ENCODE data around the gene CTNNAL1. TPM values are rescaled to one million over a fixed set of nuclear protein-coding genes. Genes with fewer than 3 reads are reported as not detected.
"Not testable (repeated sequence)": the region's sequence is repeated elsewhere in the genome, so short reads cannot be mapped to it uniquely, and the experiment has no call there.

Gene CTNNAL1
- total and polyA plus RNA-seq, 4 donors = 20.6 to 53.9 (median 37.0) TPM

- WGBS, 2 donors = 1% methylated on average over 25 of the region's 25 CpGs
- H3K9me3 ChIP-seq (ENCODE audit: control insufficient read depth in 4 of 4, insufficient read depth in 3 of 4, low read length in 3 of 4) = no peaks in the 10 kb centered on the region
- DNase-seq (peak in 1 of 3 donors; percentile 13), ATAC-seq (ENCODE audit: insufficient read depth, low FRiP score) (no peak)
- TF ChIP-seq CTCF (IDR thresholded peaks at IDR 0.05; ENCODE audit: control extremely low read depth, extremely low read depth) = no peak
- H3K4me1 ChIP-seq (ENCODE audit: control insufficient read depth in 5 of 5, insufficient read depth in 5 of 5, low read length in 5 of 5) = peaks cover 0 to 19% (median 4%) of the 10 kb centered on the region in 5 donors
- peak overlapping the region; percentile 75 to 95 for H3K9ac ChIP-seq (ENCODE audit: insufficient read depth in 1 of 2, low read length in 2 of 2)
- H3K4me3 ChIP-seq = peak overlapping the region; percentile 95
- H3K27ac ChIP-seq (ENCODE audit: low read depth in 1 of 2, low read length in 1 of 2) = peak overlapping the region; percentile 82 to 95
- peaks cover 3 to 15% (median 6%) of the 10 kb centered on the region in 4 donors for H3K36me3 ChIP-seq (ENCODE audit: control insufficient read depth in 4 of 4, insufficient read depth in 4 of 4, low read length in 4 of 4)
- no peaks in the 10 kb centered on the region for H3K27me3 ChIP-seq (ENCODE audit: control insufficient read depth in 3 of 3, insufficient read depth in 3 of 3, low read length in 2 of 3)
Observed at GRCh38 chr9:108933231-108933717, 80.0 kb downstream of the CTNNAL1 start.

GRCh38 chr9:108928386-108928785 lies 84.9 kb downstream of the CTNNAL1 start:
- DNase-seq = no peak
- Histone ChIP-seq H3K4me1 (ENCODE audit: control insufficient read depth in 5 of 5, insufficient read depth in 5 of 5, low read length in 5 of 5) (peaks cover 0 to 10% (median 4%) of the 10 kb centered on the region in 5 donors), H3K4me3 (no peak overlapping the region), H3K36me3 (ENCODE audit: control insufficient read depth in 4 of 4, insufficient read depth in 4 of 4, low read length in 4 of 4) (peaks cover 21 to 44% (median 36%) of the 10 kb centered on the region in 4 donors), H3K9me3 (ENCODE audit: control insufficient read depth in 4 of 4, insufficient read depth in 3 of 4, low read length in 3 of 4) (no peaks in the 10 kb centered on the region), H3K27ac (ENCODE audit: low read depth in 1 of 2, low read length in 1 of 2) (no peak overlapping the region), H3K27me3 (ENCODE audit: control insufficient read depth in 3 of 3, insufficient read depth in 3 of 3, low read length in 2 of 3) (no peaks in the 10 kb centered on the region), H3K9ac (ENCODE audit: insufficient read depth in 1 of 2, low read length in 2 of 2) (no peak overlapping the region)
- no peak for TF ChIP-seq CTCF (IDR thresholded peaks at IDR 0.05; ENCODE audit: control extremely low read depth, extremely low read depth)
- 67 to 80% methylated on average over 2 of the region's 2 CpGs for WGBS, 2 donors
- no peak for ATAC-seq (ENCODE audit: insufficient read depth, low FRiP score)

GRCh38 chr9:108924466-108924865 lies 88.8 kb downstream of the CTNNAL1 start:
- H3K36me3 ChIP-seq (ENCODE audit: control insufficient read depth in 4 of 4, insufficient read depth in 4 of 4, low read length in 4 of 4) = peaks cover 28 to 62% (median 43%) of the 10 kb centered on the region in 4 donors
- peak in 2 of 3 donors; percentile 9 to 34 for DNase-seq
- no peak overlapping the region for H3K4me3 ChIP-seq
- H3K27me3 ChIP-seq (ENCODE audit: control insufficient read depth in 3 of 3, insufficient read depth in 3 of 3, low read length in 2 of 3) = no peaks in the 10 kb centered on the region
- no peaks in the 10 kb centered on the region for H3K9me3 ChIP-seq (ENCODE audit: control insufficient read depth in 4 of 4, insufficient read depth in 3 of 4, low read length in 3 of 4)
- no peak for TF ChIP-seq CTCF (IDR thresholded peaks at IDR 0.05; ENCODE audit: control extremely low read depth, extremely low read depth)
- no peak for ATAC-seq (ENCODE audit: insufficient read depth, low FRiP score)
- H3K27ac ChIP-seq (ENCODE audit: low read depth in 1 of 2, low read length in 1 of 2) = no peak overlapping the region
- no peak overlapping the region for H3K9ac ChIP-seq (ENCODE audit: insufficient read depth in 1 of 2, low read length in 2 of 2)
- peaks cover 0 to 2% (median 0%) of the 10 kb centered on the region in 5 donors for H3K4me1 ChIP-seq (ENCODE audit: control insufficient read depth in 5 of 5, insufficient read depth in 5 of 5, low read length in 5 of 5)

GRCh38 chr9:108921200-108921599 lies 92.1 kb downstream of the CTNNAL1 start:
- peaks cover 16 to 49% (median 36%) of the 10 kb centered on the region in 4 donors for H3K36me3 ChIP-seq (ENCODE audit: control insufficient read depth in 4 of 4, insufficient read depth in 4 of 4, low read length in 4 of 4)
- no peak overlapping the region for H3K4me3 ChIP-seq
- H3K9ac ChIP-seq (ENCODE audit: insufficient read depth in 1 of 2, low read length in 2 of 2) = no peak overlapping the region
- H3K9me3 ChIP-seq (ENCODE audit: control insufficient read depth in 4 of 4, insufficient read depth in 3 of 4, low read length in 3 of 4) = no peaks in the 10 kb centered on the region
- ATAC-seq (ENCODE audit: insufficient read depth, low FRiP score) (no peak), DNase-seq (peak in 1 of 3 donors; percentile 6)
- H3K27me3 ChIP-seq (ENCODE audit: control insufficient read depth in 3 of 3, insufficient read depth in 3 of 3, low read length in 2 of 3) = no peaks in the 10 kb centered on the region
- no peak overlapping the region for H3K27ac ChIP-seq (ENCODE audit: low read depth in 1 of 2, low read length in 1 of 2)
- peaks cover 0 to 2% (median 0%) of the 10 kb centered on the region in 5 donors for H3K4me1 ChIP-seq (ENCODE audit: control insufficient read depth in 5 of 5, insufficient read depth in 5 of 5, low read length in 5 of 5)
- WGBS, 2 donors = 66 to 82% methylated on average over 1 of the region's 1 CpG
- no peak for TF ChIP-seq CTCF (IDR thresholded peaks at IDR 0.05; ENCODE audit: control extremely low read depth, extremely low read depth)

- not testable (repeated sequence) for H3K9me3 ChIP-seq (ENCODE audit: control insufficient read depth in 4 of 4, insufficient read depth in 3 of 4, low read length in 3 of 4); H3K9ac ChIP-seq (ENCODE audit: insufficient read depth in 1 of 2, low read length in 2 of 2); H3K27ac ChIP-seq (ENCODE audit: low read depth in 1 of 2, low read length in 1 of 2); H3K27me3 ChIP-seq (ENCODE audit: control insufficient read depth in 3 of 3, insufficient read depth in 3 of 3, low read length in 2 of 3); DNase-seq; ATAC-seq (ENCODE audit: insufficient read depth, low FRiP score); H3K4me1 ChIP-seq (ENCODE audit: control insufficient read depth in 5 of 5, insufficient read depth in 5 of 5, low read length in 5 of 5); H3K4me3 ChIP-seq
- peaks cover 11 to 47% (median 37%) of the 10 kb centered on the region in 4 donors for H3K36me3 ChIP-seq (ENCODE audit: control insufficient read depth in 4 of 4, insufficient read depth in 4 of 4, low read length in 4 of 4)
- 83 to 98% methylated on average over 1 of the region's 1 CpG for WGBS, 2 donors
Observed at GRCh38 chr9:108920401-108920800, 92.9 kb downstream of the CTNNAL1 start.
